HepG2 (cell line): ENCODE measurements around the gene IGFBP6. TPM values are rescaled to one million over a fixed set of nuclear protein-coding genes. Genes with fewer than 3 reads are reported as not detected.

Experiments used
- ARNTL ChIP-seq: sonication (generic); formaldehyde crosslinking; IDR thresholded peaks from 2 replicates; pipeline ENCODE4 v1.4.0; 2020; ENCODE audit warnings: mild to moderate bottlenecking, missing genetic modification reagents
- CREM ChIP-seq, 2 experiments: sonication (generic) in 1 of 2; formaldehyde crosslinking in 1 of 2; IDR thresholded peaks; 2 replicates each; pipeline versions ENCODE4 v1.4.0 to v1.6.1; 2016 to 2020; ENCODE audit warnings: antibody characterized with exemption in 1 of 2, mild to moderate bottlenecking in 1 of 2, missing genetic modification reagents in 1 of 2
- NFE2 ChIP-seq: sonication (generic); formaldehyde crosslinking; IDR thresholded peaks from 2 replicates; pipeline ENCODE4 v1.4.0; 2020; ENCODE audit warnings: missing genetic modification reagents
- ONECUT2 ChIP-seq: sonication (generic); formaldehyde crosslinking; IDR thresholded peaks from 2 replicates; pipeline ENCODE4 v1.4.0; 2020; ENCODE audit warnings: missing genetic modification reagents
- PLRG1 ChIP-seq: fragments of 450-650 bp; conservative IDR thresholded peaks from 2 replicates; pipeline ENCODE4 v1.6.1; 2016
- SOX13 ChIP-seq, 3 experiments: fragments of 450-650 bp in 1 of 3; sonication (generic) in 1 of 3; formaldehyde crosslinking in 1 of 3; IDR thresholded peaks in 2 of 3; conservative IDR thresholded peaks in 1 of 3; 2 replicates each; pipeline versions ENCODE4 v1.5.0 to v1.6.1; 2016 to 2020; ENCODE audit warnings: antibody characterized with exemption in 1 of 3, mild to moderate bottlenecking in 1 of 3, missing compliant biosample characterization in 1 of 3, missing genetic modification reagents in 1 of 3, moderate library complexity in 1 of 3
- STAT5B ChIP-seq: sonication (generic); formaldehyde crosslinking; IDR thresholded peaks from 2 replicates; pipeline ENCODE4 v1.4.0; 2020; ENCODE audit warnings: missing genetic modification reagents
- TOPORS ChIP-seq: sonication (generic); formaldehyde crosslinking; IDR thresholded peaks from 2 replicates; pipeline ENCODE4 v1.8.0; 2023; ENCODE audit warnings: mild to moderate bottlenecking, missing genetic modification reagents
- ZBTB7B ChIP-seq: sonication (generic); formaldehyde crosslinking; IDR thresholded peaks from 2 replicates; pipeline ENCODE4 v1.4.0; 2020; ENCODE audit warnings: missing genetic modification reagents
- ZNF768 ChIP-seq: sonication (generic); formaldehyde crosslinking; IDR thresholded peaks from 2 replicates; pipeline ENCODE4 v1.4.0; 2020; ENCODE audit warnings: missing genetic modification reagents
- ZNF83 ChIP-seq: sonication (generic); formaldehyde crosslinking; IDR thresholded peaks from 2 replicates; pipeline ENCODE4 v1.4.0; 2020; ENCODE audit warnings: missing genetic modification reagents, mild to moderate bottlenecking, borderline replicate concordance
- ZSCAN9 ChIP-seq: IDR thresholded peaks from 2 replicates; pipeline ENCODE4 v1.6.1; 2016; ENCODE audit warnings: borderline replicate concordance
- polyA plus RNA-seq, 8 experiments: library from polyadenylated mRNA; depleted of rRNA in 3 of 8; stranded (reverse) in 7 of 8; unstranded in 1 of 8; fragments of >200 nt; fragmentation: Illumina TruSeq in 4 of 8; extraction: Trizol in 4 of 8; gene quantifications; 2 replicates each; pipeline versions ENCODE4 v1.2.1 to v1.2.3, GENCODE V29; 2011 to 2016; ENCODE audit warnings: low read depth in 4 of 8, missing spikeins in 1 of 8, mixed read lengths in 1 of 8; ENCODE audit not compliant: insufficient read depth in 1 of 8
- total RNA-seq, 5 experiments: library from RNA; depleted of rRNA; stranded (reverse); fragments of >200 nt; fragmentation: Illumina TruSeq; extraction: Trizol; gene quantifications; 2 replicates each; pipeline ENCODE4 v1.2.3, GENCODE V29; 2016; ENCODE audit warnings: low read depth in 1 of 5
- TF ChIP-seq, protein P1 (sequence below): sonication (generic); formaldehyde crosslinking; IDR thresholded peaks from 2 replicates; pipeline ENCODE4 v1.9.0; 2021; ENCODE audit warnings: missing genetic modification reagents, borderline replicate concordance
- TF ChIP-seq, protein P2 (sequence below): IDR thresholded peaks from 2 replicates; pipeline ENCODE4 v1.6.1; 2016
- TF ChIP-seq, protein P3 (sequence below): sonication (generic); formaldehyde crosslinking; IDR thresholded peaks from 2 replicates; pipeline ENCODE4 v1.9.0; 2021; ENCODE audit warnings: missing genetic modification reagents, mild to moderate bottlenecking, borderline replicate concordance
- TF ChIP-seq, protein P4 (sequence below): sonication (generic); formaldehyde crosslinking; IDR thresholded peaks from 2 replicates; pipeline ENCODE4 v1.4.0; 2020; ENCODE audit warnings: missing genetic modification reagents
- TF ChIP-seq, protein P5 (sequence below): sonication (generic); formaldehyde crosslinking; IDR thresholded peaks from 2 replicates; pipeline ENCODE4 v1.5.0; 2020; ENCODE audit warnings: missing genetic modification reagents, mild to moderate bottlenecking, borderline replicate concordance
- TF ChIP-seq, protein P6 (sequence below): sonication (generic); formaldehyde crosslinking; IDR thresholded peaks from 2 replicates; pipeline ENCODE4 v1.5.1; 2020; ENCODE audit warnings: mild to moderate bottlenecking, missing genetic modification reagents, moderate library complexity

IGFBP6 gene
- total and polyA plus RNA-seq, 2 of the 13 experiments (the other 11 are each of a cell fraction or from before 2014, with no cell fraction given): 3.9 to 25.2 TPM

DNA sequence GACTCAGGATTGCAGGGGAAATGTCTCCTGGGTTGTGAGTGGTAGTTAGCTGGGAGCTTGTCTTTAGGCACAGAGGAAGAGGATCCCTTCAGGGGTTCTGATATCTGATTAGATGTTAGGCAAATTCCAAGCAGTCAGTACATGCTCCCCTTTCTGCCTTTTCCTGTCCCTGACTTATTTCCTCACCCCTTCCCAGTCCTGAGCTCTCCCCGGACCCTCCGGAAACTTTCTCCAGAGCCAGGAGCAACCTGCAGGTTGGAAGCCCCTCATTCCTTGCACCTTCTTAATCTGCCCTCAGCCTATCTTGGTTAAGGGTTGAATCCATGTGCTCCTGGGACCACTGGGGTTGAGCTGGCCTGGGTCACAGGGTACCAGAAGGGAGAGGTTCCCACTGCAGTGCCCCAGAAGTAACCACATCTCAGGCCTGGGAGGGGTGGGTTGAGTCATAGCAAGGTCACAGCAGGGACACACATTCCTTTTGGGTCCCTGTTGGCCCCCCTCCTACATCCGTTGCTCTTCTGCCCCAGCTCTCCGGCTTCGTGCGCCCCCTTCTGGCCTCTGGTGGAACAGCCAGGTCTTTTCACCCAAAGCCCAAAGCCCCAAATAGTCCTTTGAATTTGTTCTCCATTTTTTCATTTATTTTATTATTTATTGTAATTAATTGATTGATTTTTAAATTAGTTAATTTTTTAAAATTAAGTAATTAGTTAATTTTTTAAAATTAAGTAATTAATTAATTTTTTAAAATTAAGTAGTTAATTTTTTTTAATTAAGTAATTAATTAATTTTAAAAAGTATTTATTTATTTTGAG lies 1.8 kb downstream of the IGFBP6 start (continued):
- TF ChIP-seq, protein P1, sequence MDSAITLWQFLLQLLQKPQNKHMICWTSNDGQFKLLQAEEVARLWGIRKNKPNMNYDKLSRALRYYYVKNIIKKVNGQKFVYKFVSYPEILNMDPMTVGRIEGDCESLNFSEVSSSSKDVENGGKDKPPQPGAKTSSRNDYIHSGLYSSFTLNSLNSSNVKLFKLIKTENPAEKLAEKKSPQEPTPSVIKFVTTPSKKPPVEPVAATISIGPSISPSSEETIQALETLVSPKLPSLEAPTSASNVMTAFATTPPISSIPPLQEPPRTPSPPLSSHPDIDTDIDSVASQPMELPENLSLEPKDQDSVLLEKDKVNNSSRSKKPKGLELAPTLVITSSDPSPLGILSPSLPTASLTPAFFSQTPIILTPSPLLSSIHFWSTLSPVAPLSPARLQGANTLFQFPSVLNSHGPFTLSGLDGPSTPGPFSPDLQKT (CRISPR knock-in tag): no peak
- no peak for TF ChIP-seq PLRG1
- TF ChIP-seq, protein P2, sequence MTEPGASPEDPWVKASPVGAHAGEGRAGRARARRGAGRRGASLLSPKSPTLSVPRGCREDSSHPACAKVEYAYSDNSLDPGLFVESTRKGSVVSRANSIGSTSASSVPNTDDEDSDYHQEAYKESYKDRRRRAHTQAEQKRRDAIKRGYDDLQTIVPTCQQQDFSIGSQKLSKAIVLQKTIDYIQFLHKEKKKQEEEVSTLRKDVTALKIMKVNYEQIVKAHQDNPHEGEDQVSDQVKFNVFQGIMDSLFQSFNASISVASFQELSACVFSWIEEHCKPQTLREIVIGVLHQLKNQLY (CRISPR knock-in tag): no peak
- no peak for TF ChIP-seq ZNF768 (CRISPR knock-in tag)
- no peak for TF ChIP-seq STAT5B
- peak; percentile 79 for TF ChIP-seq ZBTB7B (CRISPR knock-in tag)
- TF ChIP-seq SOX13 (IDR thresholded peaks at IDR 0.05): no peak
- TF ChIP-seq SOX13 (CRISPR knock-in tag; conservative IDR thresholded peaks at IDR 0.05 in 1 of 2, IDR thresholded peaks at IDR 0.05 in 1 of 2): peak in 1 of 2 experiments; percentile 35; a peak in 1 of 4 replicates
- no peak for TF ChIP-seq ZSCAN9
- peak; percentile 15; the same call in 1 of the 2 replicates for TF ChIP-seq CREM (IDR thresholded peaks at IDR 0.05)
- TF ChIP-seq CREM (CRISPR knock-in tag; IDR thresholded peaks at IDR 0.05): no peak
- TF ChIP-seq, protein P3, sequence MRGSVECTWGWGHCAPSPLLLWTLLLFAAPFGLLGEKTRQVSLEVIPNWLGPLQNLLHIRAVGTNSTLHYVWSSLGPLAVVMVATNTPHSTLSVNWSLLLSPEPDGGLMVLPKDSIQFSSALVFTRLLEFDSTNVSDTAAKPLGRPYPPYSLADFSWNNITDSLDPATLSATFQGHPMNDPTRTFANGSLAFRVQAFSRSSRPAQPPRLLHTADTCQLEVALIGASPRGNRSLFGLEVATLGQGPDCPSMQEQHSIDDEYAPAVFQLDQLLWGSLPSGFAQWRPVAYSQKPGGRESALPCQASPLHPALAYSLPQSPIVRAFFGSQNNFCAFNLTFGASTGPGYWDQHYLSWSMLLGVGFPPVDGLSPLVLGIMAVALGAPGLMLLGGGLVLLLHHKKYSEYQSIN (CRISPR knock-in tag): no peak
- TF ChIP-seq, protein P4, sequence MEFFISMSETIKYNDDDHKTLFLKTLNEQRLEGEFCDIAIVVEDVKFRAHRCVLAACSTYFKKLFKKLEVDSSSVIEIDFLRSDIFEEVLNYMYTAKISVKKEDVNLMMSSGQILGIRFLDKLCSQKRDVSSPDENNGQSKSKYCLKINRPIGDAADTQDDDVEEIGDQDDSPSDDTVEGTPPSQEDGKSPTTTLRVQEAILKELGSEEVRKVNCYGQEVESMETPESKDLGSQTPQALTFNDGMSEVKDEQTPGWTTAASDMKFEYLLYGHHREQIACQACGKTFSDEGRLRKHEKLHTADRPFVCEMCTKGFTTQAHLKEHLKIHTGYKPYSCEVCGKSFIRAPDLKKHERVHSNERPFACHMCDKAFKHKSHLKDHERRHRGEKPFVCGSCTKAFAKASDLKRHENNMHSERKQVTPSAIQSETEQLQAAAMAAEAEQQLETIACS (CRISPR knock-in tag): no peak
- no peak for TF ChIP-seq TOPORS (CRISPR knock-in tag)
- TF ChIP-seq, protein P5, sequence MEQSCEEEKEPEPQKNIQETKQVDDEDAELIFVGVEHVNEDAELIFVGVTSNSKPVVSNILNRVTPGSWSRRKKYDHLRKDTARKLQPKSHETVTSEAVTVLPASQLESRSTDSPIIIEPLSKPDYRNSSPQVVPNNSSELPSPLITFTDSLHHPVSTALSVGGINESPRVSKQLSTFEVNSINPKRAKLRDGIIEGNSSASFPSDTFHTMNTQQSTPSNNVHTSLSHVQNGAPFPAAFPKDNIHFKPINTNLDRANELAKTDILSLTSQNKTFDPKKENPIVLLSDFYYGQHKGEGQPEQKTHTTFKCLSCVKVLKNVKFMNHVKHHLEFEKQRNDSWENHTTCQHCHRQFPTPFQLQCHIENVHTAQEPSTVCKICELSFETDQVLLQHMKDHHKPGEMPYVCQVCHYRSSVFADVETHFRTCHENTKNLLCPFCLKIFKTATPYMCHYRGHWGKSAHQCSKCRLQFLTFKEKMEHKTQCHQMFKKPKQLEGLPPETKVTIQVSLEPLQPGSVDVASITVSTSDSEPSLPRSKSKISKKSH: 0 out of 2 replicates have a peak, but pooled peaks have one; percentile 21
- TF ChIP-seq NFE2: no peak
- TF ChIP-seq ARNTL (CRISPR knock-in tag): no peak
- TF ChIP-seq, protein P6, sequence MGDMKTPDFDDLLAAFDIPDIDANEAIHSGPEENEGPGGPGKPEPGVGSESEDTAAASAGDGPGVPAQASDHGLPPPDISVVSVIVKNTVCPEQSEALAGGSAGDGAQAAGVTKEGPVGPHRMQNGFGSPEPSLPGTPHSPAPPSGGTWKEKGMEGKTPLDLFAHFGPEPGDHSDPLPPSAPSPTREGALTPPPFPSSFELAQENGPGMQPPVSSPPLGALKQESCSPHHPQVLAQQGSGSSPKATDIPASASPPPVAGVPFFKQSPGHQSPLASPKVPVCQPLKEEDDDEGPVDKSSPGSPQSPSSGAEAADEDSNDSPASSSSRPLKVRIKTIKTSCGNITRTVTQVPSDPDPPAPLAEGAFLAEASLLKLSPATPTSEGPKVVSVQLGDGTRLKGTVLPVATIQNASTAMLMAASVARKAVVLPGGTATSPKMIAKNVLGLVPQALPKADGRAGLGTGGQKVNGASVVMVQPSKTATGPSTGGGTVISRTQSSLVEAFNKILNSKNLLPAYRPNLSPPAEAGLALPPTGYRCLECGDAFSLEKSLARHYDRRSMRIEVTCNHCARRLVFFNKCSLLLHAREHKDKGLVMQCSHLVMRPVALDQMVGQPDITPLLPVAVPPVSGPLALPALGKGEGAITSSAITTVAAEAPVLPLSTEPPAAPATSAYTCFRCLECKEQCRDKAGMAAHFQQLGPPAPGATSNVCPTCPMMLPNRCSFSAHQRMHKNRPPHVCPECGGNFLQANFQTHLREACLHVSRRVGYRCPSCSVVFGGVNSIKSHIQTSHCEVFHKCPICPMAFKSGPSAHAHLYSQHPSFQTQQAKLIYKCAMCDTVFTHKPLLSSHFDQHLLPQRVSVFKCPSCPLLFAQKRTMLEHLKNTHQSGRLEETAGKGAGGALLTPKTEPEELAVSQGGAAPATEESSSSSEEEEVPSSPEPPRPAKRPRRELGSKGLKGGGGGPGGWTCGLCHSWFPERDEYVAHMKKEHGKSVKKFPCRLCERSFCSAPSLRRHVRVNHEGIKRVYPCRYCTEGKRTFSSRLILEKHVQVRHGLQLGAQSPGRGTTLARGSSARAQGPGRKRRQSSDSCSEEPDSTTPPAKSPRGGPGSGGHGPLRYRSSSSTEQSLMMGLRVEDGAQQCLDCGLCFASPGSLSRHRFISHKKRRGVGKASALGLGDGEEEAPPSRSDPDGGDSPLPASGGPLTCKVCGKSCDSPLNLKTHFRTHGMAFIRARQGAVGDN (CRISPR knock-in tag): peak; percentile 57
- TF ChIP-seq ZNF83 (CRISPR knock-in tag): no peak
- TF ChIP-seq ONECUT2: no peak
